PC-9 (cell line): ENCODE measurements around the gene ARMH2.

Experiments used
- EZH2 ChIP-seq: fragments of 200-600 bp; sonication (generic); IDR thresholded peaks from 2 replicates; pipeline ENCODE4 v1.8.0; 2017; ENCODE audit warnings: antibody characterized with exemption, low read depth
- TF ChIP-seq, protein P1 (sequence below): fragments of 200-600 bp; sonication (generic); conservative IDR thresholded peaks from 2 replicates; pipeline ENCODE4 v1.6.1; 2017; ENCODE audit warnings: mixed run types, antibody characterized with exemption, mild to moderate bottlenecking, moderate library complexity

DNA sequence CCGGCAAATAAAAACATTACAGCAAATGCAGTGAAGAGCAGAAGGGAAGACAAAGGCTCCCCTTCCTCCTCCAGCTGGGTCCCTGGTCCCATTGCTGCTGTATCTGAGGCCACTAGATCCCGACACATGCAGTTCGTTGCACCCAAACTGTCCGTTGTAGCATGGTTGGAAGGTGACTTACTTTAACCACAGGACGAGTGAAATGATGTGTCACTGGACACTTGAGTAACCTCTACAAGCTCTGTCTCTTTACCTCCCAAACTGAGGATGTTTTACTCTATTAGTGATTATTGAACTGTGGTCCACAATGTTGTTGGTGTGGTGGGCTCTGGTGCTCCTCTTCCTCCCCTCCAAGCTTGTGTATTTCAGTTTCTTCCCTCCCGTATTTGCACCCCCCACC is 46.2 kb upstream of the ARMH2 start:
- TF ChIP-seq, protein P1, sequence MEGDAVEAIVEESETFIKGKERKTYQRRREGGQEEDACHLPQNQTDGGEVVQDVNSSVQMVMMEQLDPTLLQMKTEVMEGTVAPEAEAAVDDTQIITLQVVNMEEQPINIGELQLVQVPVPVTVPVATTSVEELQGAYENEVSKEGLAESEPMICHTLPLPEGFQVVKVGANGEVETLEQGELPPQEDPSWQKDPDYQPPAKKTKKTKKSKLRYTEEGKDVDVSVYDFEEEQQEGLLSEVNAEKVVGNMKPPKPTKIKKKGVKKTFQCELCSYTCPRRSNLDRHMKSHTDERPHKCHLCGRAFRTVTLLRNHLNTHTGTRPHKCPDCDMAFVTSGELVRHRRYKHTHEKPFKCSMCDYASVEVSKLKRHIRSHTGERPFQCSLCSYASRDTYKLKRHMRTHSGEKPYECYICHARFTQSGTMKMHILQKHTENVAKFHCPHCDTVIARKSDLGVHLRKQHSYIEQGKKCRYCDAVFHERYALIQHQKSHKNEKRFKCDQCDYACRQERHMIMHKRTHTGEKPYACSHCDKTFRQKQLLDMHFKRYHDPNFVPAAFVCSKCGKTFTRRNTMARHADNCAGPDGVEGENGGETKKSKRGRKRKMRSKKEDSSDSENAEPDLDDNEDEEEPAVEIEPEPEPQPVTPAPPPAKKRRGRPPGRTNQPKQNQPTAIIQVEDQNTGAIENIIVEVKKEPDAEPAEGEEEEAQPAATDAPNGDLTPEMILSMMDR = no peak
- TF ChIP-seq EZH2 = no peak
